Mammary epithelial cell (primary cell): ENCODE measurements around the gene SRGAP1.

Experiments
- CTCF ChIP-seq, 2 donors: IDR thresholded peaks in 1 of 2; conservative IDR thresholded peaks in 1 of 2; 2 replicates each; pipeline ENCODE4 v1.5.1; 2011 to 2012; ENCODE audit warnings: inconsistent platforms in 2 of 2, low read length in 2 of 2, mild to moderate bottlenecking in 2 of 2, control low read depth in 1 of 2, low read depth in 1 of 2; ENCODE audit not compliant: insufficient read depth in 1 of 2; ENCODE audit errors: extremely low read depth in 1 of 2
- EZH2 ChIP-seq: IDR thresholded peaks from 2 replicates; pipeline ENCODE4 v1.6.1; 2012; ENCODE audit warnings: low read length, inconsistent platforms, borderline replicate concordance

- no peak for TF ChIP-seq CTCF (conservative IDR thresholded peaks at IDR 0.05 in 1 of 2, IDR thresholded peaks at IDR 0.05 in 1 of 2; ENCODE audit: extremely low read depth in 1 of 2, insufficient read depth in 1 of 2, low read depth in 1 of 2, low read length in 2 of 2)
- no peak for TF ChIP-seq EZH2
Observed at GRCh38 chr12:63915105-63915800, 70.8 kb downstream of the SRGAP1 start.
